GM18507 (cell line): ENCODE measurements around the gene TLCD3A.
"Not testable (repeated sequence)": the region's sequence is repeated elsewhere in the genome, so short reads cannot be mapped to it uniquely, and the experiment has no call there.

Experiments used
- DNase-seq: peaks from one replicate; pipeline ENCODE4 v3.0.0; 2011; ENCODE audit warnings: low read depth; ENCODE audit not compliant: insufficient read length; ENCODE audit errors: extremely low spot score
- FAIRE-seq: peaks from 2 replicates; lab custom pipeline; 2011; peaks lifted over from hg19 to GRCh38; lab: Jason Lieb, UNC

The TLCD3A gene

DNA sequence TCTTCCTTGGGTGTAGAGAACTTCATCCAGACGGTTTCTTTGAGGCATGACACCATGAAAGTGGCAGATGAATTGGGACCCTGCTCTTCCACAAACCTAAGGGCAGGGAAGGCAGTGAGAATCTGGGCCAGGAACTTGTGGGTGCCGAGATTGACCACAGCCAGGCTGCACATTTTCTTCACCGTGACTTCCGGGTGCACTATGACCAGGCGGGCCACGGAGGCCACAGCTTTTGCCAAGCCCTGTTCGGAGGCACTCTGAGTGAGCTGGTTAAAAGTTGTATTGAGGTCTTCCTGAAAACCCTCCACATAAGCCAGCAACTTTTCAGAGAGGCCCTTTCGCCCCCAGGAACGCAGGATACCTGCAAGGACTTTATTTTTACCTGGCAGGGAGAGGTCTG, 13.8 kb downstream of the TLCD3A start:
- FAIRE-seq (no peak), DNase-seq (no peak)

DNA sequence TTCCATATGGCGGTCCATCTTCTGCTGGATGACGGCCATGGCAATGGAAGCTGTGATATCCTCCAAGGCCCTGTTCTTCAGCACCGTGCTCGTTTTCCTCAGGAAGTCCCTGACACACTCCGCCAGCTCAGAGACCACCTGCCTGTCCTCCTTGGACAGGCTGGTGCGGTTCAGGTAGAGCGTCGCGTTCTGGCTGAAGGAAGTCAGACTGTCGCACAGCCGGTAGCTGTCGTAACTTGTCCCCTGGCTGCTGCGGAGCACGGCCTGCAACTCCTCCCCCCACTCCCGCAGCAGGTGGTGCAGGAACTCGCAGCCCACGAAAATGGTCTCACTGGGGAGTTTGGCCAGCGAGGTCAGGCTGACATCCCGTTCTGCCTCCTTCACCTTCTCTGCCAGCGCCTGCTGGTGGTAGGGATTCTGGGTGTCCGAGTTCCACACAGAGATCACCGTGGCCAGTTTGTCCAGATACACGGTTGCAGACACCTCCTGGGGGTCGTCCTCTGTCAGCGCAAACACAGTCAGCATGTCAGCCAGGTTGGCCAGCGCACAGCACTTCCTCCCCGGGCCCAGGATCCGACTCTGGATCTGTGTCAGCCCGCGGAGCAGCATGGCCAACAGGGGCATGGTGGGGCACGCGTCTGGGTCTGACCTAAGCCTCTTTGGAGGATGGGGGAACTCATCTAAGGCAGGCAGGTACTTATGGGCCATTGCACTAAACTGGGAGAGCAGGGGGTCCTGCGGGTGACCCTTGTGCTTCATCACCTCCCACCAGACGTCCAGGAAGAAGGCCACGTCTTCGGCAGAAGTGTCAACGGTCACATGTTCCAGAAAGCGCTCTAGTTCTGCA, 14.6 kb downstream of the TLCD3A start:
- FAIRE-seq (no peak), DNase-seq (no peak)

DNA sequence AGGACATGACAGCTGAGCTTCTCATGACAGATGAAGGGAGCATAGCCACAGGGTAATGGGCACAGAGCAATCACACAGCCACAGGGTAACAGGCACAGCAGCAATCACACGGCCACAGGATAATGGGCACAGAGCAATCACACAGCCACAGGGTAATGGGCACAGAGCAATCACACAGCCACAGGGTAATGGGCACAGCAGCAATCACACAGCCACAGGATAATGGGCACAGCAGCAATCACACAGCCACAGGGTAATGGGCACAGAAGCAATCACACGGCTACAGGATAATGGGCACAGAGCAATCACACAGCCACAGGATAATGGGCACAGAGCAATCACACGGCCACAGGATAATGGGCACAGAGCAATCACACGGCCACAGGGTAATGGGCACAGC, 16.2 kb downstream of the TLCD3A start:
- not testable (repeated sequence) for FAIRE-seq, DNase-seq

DNA sequence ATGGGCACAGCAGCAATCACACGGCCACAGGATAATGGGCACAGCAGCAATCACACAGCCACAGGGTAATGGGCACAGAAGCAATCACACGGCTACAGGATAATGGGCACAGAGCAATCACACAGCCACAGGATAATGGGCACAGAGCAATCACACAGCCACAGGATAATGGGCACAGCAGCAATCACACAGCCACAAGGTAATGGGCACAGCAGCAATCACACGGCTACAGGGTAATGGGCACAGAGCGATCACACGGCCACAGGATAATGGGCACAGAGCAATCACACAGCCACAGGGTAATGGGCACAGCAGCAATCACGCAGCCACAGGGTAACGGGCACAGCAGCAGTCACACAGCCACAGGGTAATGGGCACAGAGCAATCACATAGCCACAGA, 17.0 kb downstream of the TLCD3A start:
- not testable (repeated sequence) for DNase-seq, FAIRE-seq

DNA sequence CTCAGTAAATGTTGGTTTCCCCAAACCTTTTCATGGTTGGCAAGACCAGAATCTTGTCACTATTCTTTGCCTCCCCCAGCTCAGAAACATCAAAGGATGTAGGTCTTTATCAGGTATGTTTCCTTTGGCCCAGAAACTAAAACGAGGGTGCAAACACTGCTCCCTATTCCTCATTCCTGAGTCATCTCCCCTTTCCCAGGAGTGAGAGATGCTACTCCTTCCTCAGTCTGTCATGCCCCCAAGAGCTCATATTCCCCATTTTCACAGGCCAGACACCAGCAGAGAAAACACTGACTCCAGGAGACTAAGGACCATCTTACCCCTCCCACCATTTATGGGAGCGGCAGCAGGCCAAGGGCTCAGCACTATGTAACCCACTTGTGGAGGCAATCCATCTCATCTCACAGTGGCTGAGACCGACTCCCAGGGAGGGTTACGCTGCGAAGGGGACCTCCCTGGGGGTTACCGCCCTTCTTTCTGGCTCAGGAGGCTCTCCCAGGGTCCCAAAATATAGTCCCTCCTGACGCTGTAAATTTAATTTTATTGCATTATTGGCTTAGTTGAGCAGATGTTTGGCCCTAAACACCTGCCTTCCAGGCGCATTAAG, 18.1 kb downstream of the TLCD3A start:
- DNase-seq (no peak), FAIRE-seq (no peak)

DNA sequence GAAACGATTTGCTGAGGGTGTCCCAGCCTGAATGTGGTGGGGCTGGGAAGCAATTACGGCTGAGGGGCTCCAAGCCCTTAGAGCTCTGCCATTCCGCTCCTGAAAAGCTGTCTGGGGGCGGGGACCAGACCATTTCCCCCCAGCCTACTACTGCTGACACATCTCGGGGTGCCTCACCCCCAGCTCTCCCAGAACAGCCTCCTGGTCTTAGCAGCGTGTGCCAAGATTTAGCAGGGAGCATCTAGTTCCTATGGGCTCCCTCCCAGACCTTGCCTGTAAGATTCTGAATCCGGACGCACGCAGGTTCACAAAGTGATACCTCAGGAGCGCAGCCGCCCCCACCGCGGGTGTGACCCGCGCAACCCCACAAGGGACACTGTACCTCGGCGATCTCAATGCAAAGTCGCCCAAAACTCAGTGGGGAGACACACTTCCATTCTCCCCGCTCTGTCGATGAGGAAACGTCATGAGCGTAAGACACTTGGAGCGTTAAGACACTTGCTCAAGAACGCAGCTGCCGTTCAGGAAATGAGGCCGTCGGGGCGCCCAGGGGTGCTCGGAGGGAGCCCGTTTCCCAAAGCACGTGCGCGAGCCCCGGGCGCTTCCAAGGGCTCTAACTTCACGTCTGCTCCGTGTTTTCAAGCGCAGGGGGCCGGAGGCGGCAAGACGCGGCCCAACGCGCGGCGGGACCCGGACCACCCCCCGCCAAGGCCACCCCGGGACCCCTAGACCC, 19.0 kb downstream of the TLCD3A start:
- DNase-seq (no peak), FAIRE-seq (no peak)

DNA sequence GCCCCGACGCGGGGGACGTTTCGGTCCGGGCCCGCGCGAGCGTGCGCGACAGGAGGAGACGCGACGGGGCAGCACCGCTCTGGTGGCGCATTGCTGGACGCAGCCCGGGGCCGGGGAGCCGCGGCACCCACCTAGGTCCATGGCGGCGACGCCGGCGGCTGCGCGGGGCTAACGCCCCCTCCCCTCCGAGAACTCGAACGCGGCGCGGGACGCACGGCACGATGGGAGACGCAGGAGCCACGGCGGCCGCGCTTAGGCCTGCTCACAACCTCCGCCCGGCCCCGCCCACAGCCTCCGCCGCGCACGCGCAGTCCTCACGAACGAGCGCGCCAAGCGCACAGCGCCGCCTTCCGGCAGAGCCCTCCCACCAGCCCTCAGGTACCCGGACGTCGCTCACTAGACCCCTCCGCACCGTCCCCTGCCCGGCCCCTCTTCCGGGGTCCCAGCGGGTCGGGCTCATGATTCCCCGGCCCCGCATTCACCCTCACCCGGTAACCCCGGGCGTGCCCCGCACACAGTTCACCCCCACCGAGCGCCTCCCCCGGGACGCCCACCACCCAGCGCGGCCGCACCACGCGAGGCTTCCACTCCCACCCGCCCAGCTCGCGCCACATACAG, 19.7 kb downstream of the TLCD3A start, which contains the start of gene GEMIN4:
TSS of gene GEMIN4 (minus strand) at position 263 of the 618 bp plus-strand sequence. CDS start at position 141, 122 bp downstream.
- peak; percentile 83 for FAIRE-seq

DNA sequence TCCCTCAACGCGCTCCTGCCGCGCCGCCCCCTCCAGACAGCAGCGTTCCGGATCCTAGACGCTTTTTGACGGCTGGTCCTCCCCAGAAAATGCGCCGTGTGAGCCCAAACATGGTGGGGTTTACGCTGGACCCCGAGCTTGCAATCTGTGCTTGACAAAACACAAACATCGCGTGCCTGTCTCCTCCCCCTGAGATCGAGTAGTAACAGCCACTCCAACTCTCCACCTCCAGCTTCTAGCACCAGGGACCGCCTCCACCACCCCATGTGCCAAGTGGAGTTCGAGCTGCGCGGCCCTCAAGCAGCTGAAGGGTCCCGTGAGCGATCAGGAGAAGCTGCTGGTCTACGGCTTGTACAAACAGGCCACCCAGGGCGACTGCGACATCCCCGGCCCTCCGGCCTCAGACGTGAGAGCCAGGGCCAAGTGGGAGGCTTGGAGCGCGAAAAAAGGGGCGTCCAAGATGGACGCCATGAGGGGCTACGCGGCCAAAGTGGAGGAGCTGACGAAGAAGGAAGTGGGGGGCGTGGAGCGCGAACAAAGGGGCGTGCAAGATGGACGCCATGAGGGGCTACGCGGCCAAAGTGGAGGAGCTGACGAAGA, 20.3 kb downstream of the TLCD3A start:
- no peak for DNase-seq
- no peak for FAIRE-seq

More for the DNA sequence above, 19.7 kb downstream of the TLCD3A start, which contains the start of gene GEMIN4:
- DNase-seq = peak; percentile 98

DNA sequence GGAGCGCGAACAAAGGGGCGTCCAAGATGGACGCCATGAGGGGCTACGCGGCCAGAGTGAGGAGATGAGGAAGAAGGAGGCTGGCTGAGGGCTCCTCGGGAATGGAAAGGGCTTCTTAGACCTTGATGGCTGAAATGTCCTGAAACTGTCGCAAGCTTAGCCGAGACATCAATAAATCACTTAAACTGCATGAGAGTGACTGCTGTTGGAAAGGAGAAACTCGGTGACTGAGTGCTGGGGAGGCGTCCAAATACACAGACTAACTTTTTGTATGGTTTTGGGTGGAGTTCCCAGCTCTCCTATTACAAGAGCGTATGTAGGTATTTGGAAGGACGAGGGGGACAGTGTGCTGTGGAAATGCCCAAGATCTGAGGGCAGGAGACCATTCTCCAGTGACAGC, 21.0 kb downstream of the TLCD3A start:
- FAIRE-seq = no peak
- DNase-seq = no peak

DNA sequence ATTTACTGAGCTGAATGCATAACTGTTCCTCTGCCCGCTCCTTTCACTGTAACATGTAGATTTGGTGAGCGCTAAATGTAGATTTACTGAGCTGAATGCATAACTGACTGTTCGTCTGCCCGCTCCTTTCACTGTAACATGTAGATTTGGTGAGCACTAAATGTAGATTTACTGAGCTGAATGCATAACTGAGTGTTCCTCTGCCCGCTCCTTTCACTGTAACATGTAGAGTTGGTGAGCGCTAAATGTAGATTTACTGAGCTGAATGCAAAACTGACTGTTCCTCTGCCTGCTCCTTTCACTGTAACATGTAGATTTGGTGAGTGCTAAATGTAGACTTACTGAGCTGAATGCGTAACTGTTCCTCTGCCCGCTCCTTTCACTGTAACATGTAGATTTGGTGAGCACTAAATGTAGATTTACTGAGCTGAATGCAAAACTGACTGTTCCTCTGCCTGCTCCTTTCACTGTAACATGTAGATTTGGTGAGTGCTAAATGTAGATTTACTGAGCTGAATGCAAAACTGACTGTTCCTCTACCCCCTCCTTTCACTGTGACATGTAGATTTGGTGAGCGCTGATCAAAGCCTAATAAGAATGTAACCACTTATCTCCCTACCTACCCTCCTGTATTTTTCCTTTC, 23.0 kb downstream of the TLCD3A start:
- DNase-seq, FAIRE-seq: not testable (repeated sequence)

DNA sequence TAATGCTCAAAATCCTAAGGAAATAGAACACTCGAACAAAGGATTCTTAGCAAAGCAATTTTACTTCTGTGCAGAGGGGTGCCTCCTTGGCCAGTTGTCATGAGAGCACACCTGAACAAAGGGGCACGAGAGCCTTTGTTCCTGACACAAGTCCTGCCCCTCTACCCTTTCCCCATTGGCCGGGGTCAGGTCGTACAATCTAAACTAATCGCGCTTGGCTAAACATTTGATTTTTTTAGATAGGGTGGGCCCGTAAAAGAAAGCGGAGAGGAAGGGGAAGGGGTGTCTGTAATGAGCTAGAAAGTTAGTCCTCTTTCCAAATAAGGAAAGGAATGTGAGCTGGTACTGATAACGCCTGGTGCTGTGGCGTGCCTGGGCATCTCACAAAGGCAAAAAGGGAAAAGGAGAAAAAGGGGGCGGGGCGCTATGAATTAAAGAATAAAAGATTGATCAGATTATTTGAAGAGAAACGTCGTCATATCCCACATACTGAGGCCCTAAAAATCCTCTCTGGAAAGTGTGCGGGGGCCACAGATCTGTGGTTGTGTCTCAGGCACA, 23.7 kb downstream of the TLCD3A start:
- FAIRE-seq, DNase-seq: not testable (repeated sequence)

DNA sequence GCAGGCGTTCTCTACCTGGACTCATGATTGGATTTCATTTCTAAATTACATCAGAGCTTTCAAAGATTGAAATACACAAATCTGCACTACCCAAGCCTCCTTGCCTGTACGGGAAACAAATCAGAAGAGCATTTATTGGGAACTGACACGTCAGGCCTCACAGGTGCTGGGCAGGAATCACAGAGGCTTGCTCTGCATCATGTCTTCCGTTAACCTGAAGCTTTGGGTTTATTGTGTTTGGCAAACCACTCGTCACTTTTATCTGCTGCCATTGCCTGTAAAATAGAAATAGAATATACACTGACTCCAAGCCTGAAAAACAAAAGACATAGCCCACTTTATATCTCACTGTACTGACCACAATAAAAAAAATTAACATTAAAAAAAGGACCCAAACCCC, 27.6 kb downstream of the TLCD3A start:
- FAIRE-seq (no peak), DNase-seq (no peak)

DNA sequence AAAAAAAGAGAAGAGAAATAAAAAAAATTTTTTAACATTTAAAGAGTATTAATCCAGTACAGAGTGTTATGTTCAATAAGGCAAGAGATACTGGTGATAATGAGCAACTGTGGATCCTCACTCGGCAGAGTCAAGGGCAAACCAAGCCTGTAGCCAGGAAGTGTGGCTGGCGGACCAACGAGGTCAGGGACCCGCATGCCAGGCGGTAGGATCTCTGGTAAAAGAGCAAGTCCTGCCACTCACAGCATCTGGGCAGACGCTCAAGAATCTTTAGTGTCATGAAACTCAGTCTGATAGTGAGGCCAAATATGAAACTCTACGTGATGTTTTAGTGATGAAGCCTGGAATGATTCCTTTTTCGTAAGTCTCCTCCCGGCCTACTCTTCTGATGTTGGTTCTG, 28.0 kb downstream of the TLCD3A start:
- DNase-seq (no peak), FAIRE-seq (no peak)

DNA sequence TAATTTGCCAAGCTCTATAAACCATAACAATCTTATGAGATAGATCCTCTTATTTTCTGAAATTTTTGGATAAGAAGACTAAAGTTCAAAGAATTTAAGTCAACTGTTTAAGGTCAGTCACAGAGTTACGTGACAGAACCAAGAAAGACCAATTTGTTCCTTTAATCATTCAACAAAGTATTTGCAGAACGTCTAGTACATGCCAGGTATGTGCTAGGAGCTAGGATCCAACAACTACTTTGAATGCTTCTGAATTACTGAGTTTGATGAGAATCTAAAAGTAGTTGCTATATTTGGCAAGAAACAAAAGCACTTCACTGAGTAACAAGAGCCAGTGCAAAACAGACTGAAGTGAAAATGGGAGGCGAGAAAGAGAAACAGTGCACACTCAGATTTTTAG, 34.7 kb downstream of the TLCD3A start:
- FAIRE-seq (no peak), DNase-seq (no peak)

DNA sequence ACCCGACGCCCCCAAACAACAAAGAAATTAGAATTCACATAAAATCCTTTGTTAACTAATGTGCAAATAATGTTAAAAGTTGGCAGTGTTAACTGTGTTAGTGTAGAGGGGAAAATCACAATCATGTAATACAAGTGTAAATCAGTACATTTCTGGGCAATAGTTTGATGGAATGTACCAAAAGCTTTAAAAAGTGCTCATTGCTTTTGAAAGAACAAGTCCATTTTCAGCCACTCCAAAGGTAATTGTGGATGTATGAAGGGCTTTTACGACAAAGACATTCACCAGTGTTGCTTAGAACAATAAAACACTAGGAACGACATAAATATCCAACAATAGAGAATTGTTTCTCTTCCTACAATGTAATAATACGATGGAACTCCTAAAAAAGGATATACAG, 40.6 kb downstream of the TLCD3A start:
- DNase-seq (no peak), FAIRE-seq (no peak)

DNA sequence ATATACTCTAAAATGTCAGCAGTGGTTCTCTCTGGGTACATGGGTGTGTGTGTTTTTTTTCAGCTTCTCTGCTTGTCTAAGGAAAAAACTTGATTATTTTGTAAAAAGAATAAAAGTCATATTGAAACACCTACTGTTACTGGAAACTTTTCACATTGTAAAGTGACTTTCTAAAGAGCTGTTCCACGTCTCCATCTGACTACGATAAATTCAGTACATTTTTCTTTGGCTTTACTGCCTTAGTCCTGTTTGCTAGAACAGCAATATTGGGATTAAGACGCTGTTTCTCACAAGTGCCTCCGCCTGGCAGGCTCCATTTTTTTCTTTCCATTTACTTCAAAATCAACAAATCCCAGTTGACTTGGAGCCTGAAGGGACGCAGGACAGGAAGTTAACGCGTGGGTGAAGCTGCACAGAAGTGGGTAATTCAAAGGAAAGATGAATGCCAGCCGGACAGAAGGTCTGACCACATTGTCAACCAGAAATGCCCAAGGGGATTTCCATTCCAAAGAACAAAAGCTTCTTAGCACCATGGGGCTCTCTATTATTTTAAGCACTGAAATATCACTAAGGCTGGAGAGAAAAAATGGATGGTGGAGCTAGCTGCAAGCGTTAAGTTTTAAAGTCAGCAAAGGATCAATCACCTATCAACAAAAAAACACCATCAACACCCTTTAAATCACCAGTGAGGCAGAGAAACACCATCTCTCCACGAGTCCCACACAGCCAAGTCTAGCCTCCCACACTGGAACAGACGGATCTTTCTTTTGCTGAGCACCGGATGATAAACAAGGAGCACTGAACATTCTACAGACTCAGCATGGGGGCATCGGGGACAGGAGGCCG, 41.3 kb downstream of the TLCD3A start:
- no peak for DNase-seq
- peak; percentile 52 for FAIRE-seq

DNA sequence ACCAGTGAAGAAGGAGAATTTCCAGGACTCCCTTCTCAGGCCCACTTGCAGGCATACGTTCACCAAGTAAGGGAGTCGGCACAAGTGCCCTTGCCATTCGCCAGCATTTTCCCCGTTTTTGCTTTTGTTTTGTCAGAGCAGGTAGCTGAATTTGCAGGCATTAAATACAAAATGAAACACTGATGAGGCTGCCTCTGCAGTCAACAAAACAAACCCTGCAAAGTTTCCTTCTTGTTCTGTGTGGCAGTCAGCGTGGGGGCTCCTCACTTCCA, 41.9 kb downstream of the TLCD3A start:
- DNase-seq (no peak), FAIRE-seq (no peak)

DNA sequence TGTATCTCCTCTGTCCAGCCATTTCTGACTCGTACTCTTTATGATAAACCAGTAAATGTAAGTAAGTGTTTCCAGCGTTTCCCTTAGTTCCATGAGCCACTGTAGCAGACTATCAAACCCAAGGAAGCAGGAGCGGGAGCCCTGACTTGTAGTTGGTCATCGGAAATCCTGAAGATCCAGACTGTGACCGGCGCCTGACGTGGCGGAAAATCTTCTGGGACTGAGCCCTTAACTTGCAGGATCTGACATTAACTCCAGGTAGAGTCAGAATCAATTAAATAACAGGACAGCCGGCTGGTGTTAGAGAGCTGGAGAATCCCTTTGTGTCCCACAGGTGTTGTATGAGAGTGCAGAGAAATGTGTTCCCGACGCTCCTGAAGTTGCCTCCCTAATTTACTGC, 45.7 kb downstream of the TLCD3A start:
- DNase-seq (no peak), FAIRE-seq (no peak)
